Ovary (tissue), 9 donors: ENCODE data around the gene COL27A1. TPM values are rescaled to one million over a fixed set of nuclear protein-coding genes. Genes with fewer than 3 reads are reported as not detected.

ENCODE experiments used
- DNase-seq, 5 donors: peaks; one replicate each; pipeline ENCODE4 v3.0.0-alpha.2; 2019 to 2020
- H3K27ac ChIP-seq, 2 donors: fragments of 200-600 bp; one replicate each; pipeline versions ENCODE4 v1.5.1 to v1.8.0; 2019 to 2022
- H3K27me3 ChIP-seq: fragments of 200-600 bp; one replicate; pipeline ENCODE4 v1.8.0; 2022
- H3K36me3 ChIP-seq: fragments of 200-600 bp; sonication (generic); one replicate; pipeline ENCODE4 v1.5.1; 2019
- H3K4me1 ChIP-seq: one replicate; pipeline ENCODE4 v1.8.1; 2013; ENCODE audit warnings: mild to moderate bottlenecking, moderate library complexity; ENCODE audit not compliant: insufficient read depth
- H3K4me3 ChIP-seq: fragments of 200-600 bp; sonication (generic); one replicate; pipeline ENCODE4 v1.5.1; 2017
- H3K9me3 ChIP-seq, 2 donors: fragments of 200-600 bp in 1 of 2; sonication (generic) in 1 of 2; one replicate each; pipeline versions ENCODE4 v1.5.1 to v1.8.1; 2013 to 2019; ENCODE audit warnings: mild to moderate bottlenecking in 1 of 2, moderate library complexity in 1 of 2
- CTCF ChIP-seq, 3 donors: fragments of 450-650 bp in 2 of 3; fragments of 200-600 bp in 1 of 3; IDR thresholded peaks; one replicate each; pipeline versions ENCODE4 v1.5.1 to v1.8.0; 2016 to 2022; ENCODE audit warnings: antibody characterized with exemption in 3 of 3, mild to moderate bottlenecking in 1 of 3
- EP300 ChIP-seq: sonication (generic); formaldehyde crosslinking; IDR thresholded peaks from one replicate; pipeline ENCODE4 v1.6.1; 2017; ENCODE audit warnings: antibody characterized with exemption
- POLR2A ChIP-seq: fragments of 450-650 bp; IDR thresholded peaks from one replicate; pipeline ENCODE4 v1.6.1; 2017; ENCODE audit warnings: antibody characterized with exemption, mild to moderate bottlenecking, moderate library complexity
- WGBS, 3 donors: extraction: QIAGEN DNeasy Blood & Tissue Kit in 1 of 3; methylation state at CpG; one replicate each; pipeline versions ENCODE4 v1.1.5 to v1.1.7; 2013 to 2017; 5-methylcytosine and 5-hydroxymethylcytosine counted together
- intact Hi-C, 4 donors: fragments of 100-400 bp; cut with DNase I; formaldehyde crosslinking; loops; one replicate each; pipeline versions ENCODE4 v1.11.0 to v1.15.1; 2022 to 2023
- polyA plus RNA-seq, 2 donors: library from polyadenylated mRNA; stranded (reverse); fragments of 200-250 nt in 1 of 2; fragments of 350-450 nt in 1 of 2; fragmentation: Illumina TruSeq in 1 of 2; extraction: RNeasy Lipid Tissue Mini Kit (QIAGEN cat#74804) in 1 of 2; gene quantifications; one replicate each; pipeline ENCODE4 v1.2.3, GENCODE V29; 2013 to 2014
- total RNA-seq, 7 donors: library from RNA; depleted of rRNA in 2 of 7; stranded (reverse); fragments of >200 nt in 2 of 7; fragmentation: NEBNext Ultra II Directional in 3 of 7; extraction: Animal tissue kit (Norgen Biotek cat#: 25700) in 3 of 7; gene quantifications; one replicate each; pipeline versions ENCODE4 v1.1.0 to v1.2.4, GENCODE V29; 2016 to 2023
- donor health status: DM: no; HTN: no; CAD: no; lungs with moderate emphysema.
- donor health status: DM: no; HTN: no; CAD: no.
- donor health status: Bipolar disorder and iron deficiency.
- donor health status: DM: yes; HTN: yes; CAD: no.
- donor health status: DM: no; HTN: no; CAD: no.
- donor health status: DM: yes; HTN: yes; CAD: no.

The COL27A1 gene
- total and polyA plus RNA-seq, 9 donors = 5.2 to 91.2 (median 16.8) TPM

DNA sequence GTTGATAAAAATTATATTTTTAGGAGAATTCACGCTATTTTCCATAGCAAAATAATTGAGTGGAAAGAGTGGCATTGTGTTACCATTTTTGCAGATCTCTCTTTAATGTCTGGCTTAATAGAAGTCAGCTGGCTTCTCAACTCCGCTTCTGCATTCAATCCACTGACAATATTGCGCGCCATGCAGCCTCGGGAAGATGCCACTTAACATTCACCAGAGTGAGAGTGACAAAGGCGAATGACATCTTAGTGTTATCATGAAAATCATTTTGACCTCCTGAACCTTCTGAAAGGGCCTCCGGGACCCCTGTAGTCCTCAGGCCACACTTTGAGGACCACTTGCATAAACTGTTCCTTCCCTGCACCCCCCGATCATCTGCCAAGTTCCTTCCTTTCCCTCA lies 87.5 kb downstream of the COL27A1 start:
- Histone ChIP-seq H3K4me3 (no peak overlapping the region), H3K4me1 (peaks cover 4% of the 10 kb centered on the region), H3K27me3 (no peaks in the 10 kb centered on the region), H3K36me3 (no peaks in the 10 kb centered on the region), H3K9me3 (no peaks in the 10 kb centered on the region), H3K27ac (no peak overlapping the region)
- TF ChIP-seq EP300 (no peak), CTCF (IDR thresholded peaks at IDR 0.05) (no peak), POLR2A (no peak)
- intact Hi-C loops = loop anchor here in 1 of 4 donors (10.0 kb wide), 1 partner anchor 88 kb away; the partner anchor contains the start of gene COL27A1
- 85 to 90% (median 86%) methylated on average over 8 of the region's 8 CpGs for WGBS, 3 donors
- DNase-seq = no peak

DNA sequence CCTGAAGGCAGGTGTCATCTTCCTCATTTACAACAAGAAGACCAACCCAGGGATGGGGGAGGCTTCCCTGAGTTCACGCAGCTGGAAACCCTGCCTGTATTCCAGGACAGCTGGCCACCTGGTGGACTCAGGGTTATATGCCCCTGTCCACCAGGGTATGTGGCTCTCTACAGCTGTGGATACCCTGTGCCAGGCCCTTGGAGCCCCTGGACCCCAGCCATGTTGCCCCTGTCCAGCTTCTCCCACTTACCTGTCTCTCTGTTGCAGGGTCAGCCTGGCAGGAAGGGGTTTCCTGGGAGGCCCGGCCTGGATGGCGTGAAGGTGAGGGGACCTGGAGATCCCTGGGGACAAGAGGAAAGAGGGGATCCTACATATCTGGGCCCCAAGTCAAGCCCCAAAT lies 87.9 kb downstream of the COL27A1 start:
- Histone ChIP-seq H3K4me3 (no peak overlapping the region), H3K27ac (no peak overlapping the region), H3K4me1 (peaks cover 4% of the 10 kb centered on the region), H3K36me3 (no peaks in the 10 kb centered on the region), H3K27me3 (no peaks in the 10 kb centered on the region), H3K9me3 (no peaks in the 10 kb centered on the region)
- 85 to 93% (median 88%) methylated on average over 3 of the region's 3 CpGs for WGBS, 3 donors
- no peak for DNase-seq
- TF ChIP-seq CTCF (IDR thresholded peaks at IDR 0.05) (no peak), EP300 (no peak), POLR2A (no peak)
- intact Hi-C loops = loop anchor here in 1 of 4 donors (10.0 kb wide), 1 partner anchor 88 kb away; the partner anchor contains the start of gene COL27A1

DNA sequence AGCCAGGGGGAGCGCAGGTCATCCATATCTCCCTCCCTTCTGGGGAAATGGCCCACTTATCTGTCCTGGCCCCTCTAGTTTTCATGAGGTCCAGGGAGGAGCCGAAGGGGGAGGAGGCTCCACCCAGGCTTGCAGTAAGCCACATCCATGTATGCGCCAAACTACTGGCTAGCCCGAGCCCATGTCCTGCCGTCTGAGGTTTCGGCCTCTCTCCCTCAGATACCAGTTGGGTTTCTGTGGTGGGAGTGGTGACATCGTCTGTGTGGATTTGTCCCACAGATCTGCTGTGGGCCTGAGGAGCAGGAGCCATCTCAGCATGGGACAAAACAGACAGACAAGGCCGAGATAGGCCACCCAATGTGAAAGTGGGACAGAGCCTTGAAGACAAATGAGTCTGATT lies 89.2 kb downstream of the COL27A1 start:
- H3K9me3 ChIP-seq = no peaks in the 10 kb centered on the region
- no peak for DNase-seq
- H3K36me3 ChIP-seq = no peaks in the 10 kb centered on the region
- H3K4me1 ChIP-seq = no peaks in the 10 kb centered on the region
- no peak overlapping the region for H3K4me3 ChIP-seq
- no peak overlapping the region for H3K27ac ChIP-seq
- H3K27me3 ChIP-seq = no peaks in the 10 kb centered on the region
- intact Hi-C loops = loop anchor here in 1 of 4 donors (10.0 kb wide), 1 partner anchor 90 kb away; the partner anchor contains the start of gene COL27A1
- TF ChIP-seq POLR2A (no peak), CTCF (IDR thresholded peaks at IDR 0.05) (no peak), EP300 (no peak)
- WGBS, 3 donors = 87 to 92% (median 88%) methylated on average over 8 of the region's 8 CpGs

DNA sequence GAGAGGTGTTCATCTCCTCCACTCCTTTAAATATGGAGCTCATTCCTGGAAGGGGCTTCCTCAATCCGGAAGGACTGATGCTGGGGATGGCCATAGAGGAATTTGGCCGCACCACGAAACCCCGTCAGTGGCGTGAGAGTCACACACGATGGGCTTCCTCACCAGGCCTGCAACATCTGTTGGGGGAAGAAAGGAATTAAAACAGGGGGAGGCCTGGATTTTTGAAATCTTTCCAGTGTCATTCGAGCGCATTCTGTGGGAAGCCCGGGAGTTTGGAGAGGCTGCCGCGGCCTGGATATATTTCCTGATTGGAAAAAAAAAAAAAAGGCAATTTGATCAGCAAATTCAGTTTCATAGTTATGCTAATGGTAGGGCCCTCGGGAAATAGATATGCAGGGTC lies 91.2 kb downstream of the COL27A1 start:
- H3K9me3 ChIP-seq = no peaks in the 10 kb centered on the region
- intact Hi-C loops = loop anchor here in 1 of 4 donors (10.0 kb wide), 1 partner anchor 92 kb away; the partner anchor contains the start of gene COL27A1
- WGBS, 3 donors = 25 to 50% (median 30%) methylated on average over 12 of the region's 12 CpGs
- no peak overlapping the region for H3K27ac ChIP-seq
- H3K4me3 ChIP-seq = no peak overlapping the region
- no peaks in the 10 kb centered on the region for H3K27me3 ChIP-seq
- DNase-seq = no peak
- no peaks in the 10 kb centered on the region for H3K4me1 ChIP-seq
- no peaks in the 10 kb centered on the region for H3K36me3 ChIP-seq
- TF ChIP-seq EP300 (no peak), POLR2A (no peak), CTCF (IDR thresholded peaks at IDR 0.05) (no peak)
